ENCODE data around the gene PSMA8. TPM values are rescaled to one million over a fixed set of nuclear protein-coding genes. Genes with fewer than 3 reads are reported as not detected.

The PSMA8 gene
- total RNA-seq, 1 donor from 2014 or later, result not detected

Other genes with a start within 250 kb of the PSMA8 start
- 31.0 TPM for gene SS18, start 43.3 kb upstream of the PSMA8 start, total RNA-seq
- gene TAF4B, start 92.6 kb downstream of the PSMA8 start, total RNA-seq, result 3.0 TPM